NT2/D1 (cell line): ENCODE data around the gene FOXP1.

ENCODE experiments used
- DNase-seq: peaks from one replicate; pipeline ENCODE4 v3.0.0-alpha.2; 2011; ENCODE audit warnings: low read depth, low spot score
- H3K27me3 ChIP-seq: 2 replicates; pipeline ENCODE4 v1.6.0; 2011; ENCODE audit warnings: mild to moderate bottlenecking; ENCODE audit not compliant: insufficient read length, insufficient read depth
- H3K36me3 ChIP-seq: 2 replicates; pipeline ENCODE4 v1.6.1; 2011; ENCODE audit warnings: mild to moderate bottlenecking, low read length, mixed read lengths; ENCODE audit not compliant: insufficient read depth, insufficient read length
- H3K4me1 ChIP-seq: 2 replicates; pipeline ENCODE4 v1.5.1; 2011; ENCODE audit not compliant: insufficient read depth, insufficient read length
- H3K4me3 ChIP-seq: 2 replicates; pipeline ENCODE4 v1.5.1; 2011; ENCODE audit warnings: low read depth; ENCODE audit not compliant: insufficient read length
- H3K9ac ChIP-seq: 2 replicates; pipeline ENCODE4 v1.6.0; 2011; ENCODE audit warnings: low read depth; ENCODE audit not compliant: insufficient read length
- H3K9me3 ChIP-seq: 2 replicates; pipeline ENCODE4 v1.5.1; 2011; ENCODE audit warnings: mild to moderate bottlenecking, low read length; ENCODE audit not compliant: insufficient read depth
- SUZ12 ChIP-seq: IDR thresholded peaks from 2 replicates; pipeline ENCODE4 v1.6.1; 2011; ENCODE audit not compliant: insufficient read length, insufficient read depth; ENCODE audit errors: extremely low read depth
- YY1 ChIP-seq: IDR thresholded peaks from 2 replicates; pipeline ENCODE4 v1.6.1; 2011; ENCODE audit not compliant: insufficient read length, insufficient read depth
- ZNF274 ChIP-seq: IDR thresholded peaks from 2 replicates; pipeline ENCODE4 v1.6.1; 2011; ENCODE audit warnings: mild to moderate bottlenecking, low read depth, low read length

Gene FOXP1

DNA sequence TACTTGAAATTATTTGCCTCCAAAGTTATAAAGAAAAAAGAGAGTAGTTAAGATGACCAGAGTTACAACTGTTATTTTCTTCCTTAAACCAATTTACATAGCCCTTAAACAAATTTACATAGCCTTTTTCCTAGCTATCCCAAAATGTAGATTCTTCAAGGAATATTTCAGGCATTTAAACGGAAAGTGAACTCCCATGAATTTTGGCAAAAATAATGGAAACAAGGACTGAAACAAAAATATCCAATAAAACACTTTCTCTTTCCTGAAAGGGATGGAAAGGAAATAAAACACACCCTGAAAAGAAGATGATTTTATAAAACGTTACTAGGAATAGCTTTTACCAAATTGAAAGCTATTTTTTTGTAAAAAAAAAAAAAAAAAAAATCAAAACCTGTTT, 418.6 kb downstream of the FOXP1 start:
- Histone ChIP-seq H3K27me3 (no peaks in the 10 kb centered on the region), H3K9ac (no peak overlapping the region), H3K9me3 (peaks cover 23% of the 10 kb centered on the region; the same call in 1 of the 2 replicates), H3K4me1 (no peaks in the 10 kb centered on the region), H3K36me3 (peaks cover 7% of the 10 kb centered on the region), H3K4me3 (no peak overlapping the region)
- DNase-seq = no peak
- TF ChIP-seq YY1 (no peak), ZNF274 (no peak), SUZ12 (no peak)

DNA sequence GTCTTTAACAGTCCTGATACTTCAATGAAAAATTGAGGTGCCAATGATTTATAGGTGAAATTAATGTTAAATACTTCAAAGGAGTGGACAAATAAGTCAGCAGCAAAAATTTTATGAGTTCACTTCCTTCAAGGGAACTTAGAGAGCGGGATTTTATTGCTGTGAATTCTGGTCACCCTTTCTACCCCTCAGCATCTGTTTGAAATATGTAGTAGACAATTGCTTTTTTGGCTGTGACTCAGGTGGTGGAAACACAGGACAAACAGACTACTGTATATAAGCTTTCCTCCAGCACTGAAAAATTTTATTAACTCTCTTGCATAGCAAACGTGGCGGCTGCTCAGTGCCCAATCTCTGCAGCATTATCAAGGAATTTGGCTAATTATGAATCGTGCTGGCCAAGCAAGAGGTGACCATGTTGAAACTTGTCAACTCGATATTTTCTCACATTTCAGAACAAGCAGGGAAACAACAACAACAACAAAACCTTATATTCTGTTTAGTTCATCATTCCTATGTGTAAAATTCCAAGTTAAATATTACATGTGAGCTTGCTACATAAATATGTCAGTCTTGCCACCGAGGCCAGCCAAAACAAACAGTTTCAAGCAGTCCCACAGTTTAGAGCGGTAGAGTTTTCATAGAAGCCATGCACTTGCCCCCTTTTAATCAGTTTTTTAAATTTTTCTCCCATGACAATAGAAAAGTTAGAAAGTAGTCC, 420.2 kb downstream of the FOXP1 start:
- no peak overlapping the region for H3K4me3 ChIP-seq
- H3K4me1 ChIP-seq = no peaks in the 10 kb centered on the region
- no peaks in the 10 kb centered on the region for H3K27me3 ChIP-seq
- H3K9ac ChIP-seq = no peak overlapping the region
- H3K9me3 ChIP-seq = peaks cover 23% of the 10 kb centered on the region; the same call in 1 of the 2 replicates
- TF ChIP-seq ZNF274 (no peak), SUZ12 (no peak), YY1 (no peak)
- no peak for DNase-seq
- peaks cover 7% of the 10 kb centered on the region for H3K36me3 ChIP-seq

DNA sequence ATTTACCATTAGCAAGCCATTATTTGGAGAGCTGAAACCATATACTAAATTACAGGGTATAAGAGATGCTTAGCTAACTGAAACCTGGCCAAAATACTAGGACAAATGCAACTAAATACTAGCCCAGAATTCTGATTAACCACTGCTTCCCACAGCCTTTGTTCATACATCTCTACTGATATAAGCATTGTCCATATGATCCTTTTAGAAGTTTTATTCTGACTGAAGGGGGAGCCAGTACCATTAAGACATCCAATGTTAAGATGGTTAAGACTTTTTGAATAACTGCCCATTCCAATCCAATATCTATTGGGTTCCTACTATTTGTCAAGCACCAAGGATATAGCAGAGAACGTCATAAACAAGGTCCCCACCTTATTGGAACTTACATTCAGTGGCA, 421.3 kb downstream of the FOXP1 start:
- Histone ChIP-seq H3K4me3 (no peak overlapping the region), H3K27me3 (no peaks in the 10 kb centered on the region), H3K9ac (no peak overlapping the region), H3K36me3 (peaks cover 7% of the 10 kb centered on the region), H3K4me1 (no peaks in the 10 kb centered on the region), H3K9me3 (peaks cover 23% of the 10 kb centered on the region; the same call in 1 of the 2 replicates)
- TF ChIP-seq YY1 (no peak), ZNF274 (no peak), SUZ12 (no peak)
- DNase-seq = no peak

DNA sequence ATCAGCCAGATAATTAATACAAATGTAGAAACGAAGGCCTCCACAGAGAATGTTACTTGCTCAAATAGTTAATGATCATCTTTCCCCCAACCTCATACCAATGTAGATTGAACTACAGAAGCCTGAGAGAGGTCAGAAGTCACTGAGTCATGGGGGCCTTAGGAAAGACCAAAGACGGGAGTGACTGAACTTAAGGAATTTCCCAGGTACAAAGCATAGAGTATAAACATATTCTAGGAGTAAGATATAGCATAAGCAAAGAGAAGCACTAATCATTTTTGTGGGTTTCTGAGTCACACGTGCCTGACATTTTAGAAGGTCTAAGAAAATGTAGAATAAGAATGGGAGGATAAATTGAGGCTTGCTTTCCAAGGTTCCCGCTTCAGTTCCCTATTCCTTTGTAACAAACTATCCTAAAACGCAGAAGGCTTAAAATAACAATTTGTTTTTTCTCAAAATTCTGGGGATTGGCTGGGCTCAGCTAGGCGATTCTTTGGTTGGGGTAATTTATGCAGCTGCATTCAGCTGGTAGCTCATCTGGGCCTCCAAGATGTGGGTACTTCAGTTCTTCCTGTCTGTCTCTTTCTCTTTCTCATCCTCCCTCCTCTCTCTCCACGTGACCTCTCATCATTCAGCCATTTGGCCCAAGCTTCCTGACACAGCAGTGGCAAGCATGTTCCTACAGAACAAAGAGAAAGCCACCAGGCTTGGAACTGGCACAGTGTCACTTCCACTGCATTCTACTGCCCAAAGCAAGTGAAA, 422.6 kb downstream of the FOXP1 start:
- H3K4me1 ChIP-seq = peaks cover 4% of the 10 kb centered on the region
- TF ChIP-seq ZNF274 (no peak), SUZ12 (no peak), YY1 (no peak)
- DNase-seq = no peak

DNA sequence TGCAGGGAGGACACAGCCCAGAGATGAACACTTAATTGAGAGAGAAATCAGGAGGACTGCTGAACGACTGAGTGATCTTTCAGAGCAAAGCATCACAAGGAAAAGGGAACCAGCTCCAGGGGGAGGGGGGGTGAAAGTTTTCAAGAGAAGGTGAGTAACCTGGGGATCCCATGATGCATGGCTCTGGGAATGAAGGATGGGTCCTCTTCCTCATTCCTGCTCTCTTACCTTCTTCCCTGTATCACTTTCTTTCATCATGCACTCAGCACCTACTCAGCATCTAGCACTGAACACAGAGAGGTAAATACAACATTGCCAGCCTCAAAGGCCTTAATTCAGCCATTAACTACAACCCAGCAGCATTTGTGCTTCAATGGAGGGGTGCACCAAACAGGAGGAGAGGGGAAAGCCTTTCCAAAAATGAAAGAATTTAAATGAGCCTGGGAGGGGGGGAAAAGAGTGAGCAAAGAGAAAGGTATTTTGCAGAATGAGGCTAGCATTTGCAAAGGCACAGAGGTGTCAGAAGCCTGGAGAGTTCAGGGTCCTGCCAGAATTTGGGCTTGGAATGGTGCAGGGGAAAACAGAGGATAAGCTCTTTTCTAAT, 427.4 kb downstream of the FOXP1 start:
- no peak overlapping the region for H3K9ac ChIP-seq
- TF ChIP-seq YY1 (no peak), SUZ12 (no peak), ZNF274 (no peak)
- DNase-seq = no peak
- H3K4me1 ChIP-seq = peaks cover 4% of the 10 kb centered on the region
- no peaks in the 10 kb centered on the region for H3K36me3 ChIP-seq
- H3K4me3 ChIP-seq = no peak overlapping the region
- H3K27me3 ChIP-seq = no peaks in the 10 kb centered on the region
- H3K9me3 ChIP-seq = peaks cover 8% of the 10 kb centered on the region; the same call in 1 of the 2 replicates

More for the DNA sequence above, 422.6 kb downstream of the FOXP1 start:
- H3K4me3 ChIP-seq = no peak overlapping the region
- H3K9me3 ChIP-seq = peaks cover 19% of the 10 kb centered on the region; the same call in 1 of the 2 replicates
- H3K27me3 ChIP-seq = no peaks in the 10 kb centered on the region
- no peak overlapping the region for H3K9ac ChIP-seq
- no peaks in the 10 kb centered on the region for H3K36me3 ChIP-seq

DNA sequence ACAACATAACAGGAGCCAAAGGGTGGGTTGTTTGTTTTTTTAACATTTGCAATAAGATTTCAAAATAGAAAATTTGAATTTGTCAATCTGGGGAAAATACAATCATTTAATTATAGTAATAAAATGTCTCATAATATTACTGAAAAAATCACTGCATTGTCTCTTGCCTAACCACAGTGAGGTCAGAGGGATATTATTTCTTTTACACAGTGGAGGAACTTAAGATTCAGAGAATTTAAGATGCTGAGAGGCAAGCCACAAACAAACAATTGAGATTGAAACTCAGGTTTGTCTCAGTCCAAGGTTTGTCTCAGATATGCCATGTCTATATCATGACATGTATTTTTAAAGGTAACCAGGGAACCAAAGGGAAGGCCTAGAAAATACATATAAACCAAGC, 428.7 kb downstream of the FOXP1 start:
- no peaks in the 10 kb centered on the region for H3K36me3 ChIP-seq
- no peaks in the 10 kb centered on the region for H3K9me3 ChIP-seq
- no peak overlapping the region for H3K9ac ChIP-seq
- TF ChIP-seq YY1 (no peak), SUZ12 (no peak), ZNF274 (no peak)
- no peak overlapping the region for H3K4me3 ChIP-seq
- H3K4me1 ChIP-seq = peaks cover 4% of the 10 kb centered on the region
- H3K27me3 ChIP-seq = no peaks in the 10 kb centered on the region
- no peak for DNase-seq

DNA sequence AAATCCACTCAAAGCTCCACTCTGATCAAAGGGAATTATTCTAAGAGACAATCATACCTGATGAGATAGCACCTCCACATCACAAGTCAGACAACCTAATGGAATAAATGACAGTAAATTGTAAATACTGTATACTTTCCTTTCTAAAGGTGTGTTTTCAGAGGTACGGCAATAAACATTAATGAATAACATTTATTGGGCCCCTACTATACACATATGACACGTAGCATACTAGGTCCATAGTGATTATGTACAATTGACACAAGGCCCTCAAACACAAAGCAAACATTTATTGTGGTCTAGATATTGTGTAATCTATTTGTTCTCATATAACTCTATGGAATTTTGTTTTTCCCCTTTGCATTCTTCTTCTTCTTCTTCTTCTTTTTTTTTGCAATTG, 429.8 kb downstream of the FOXP1 start:
- H3K4me1 ChIP-seq = peaks cover 4% of the 10 kb centered on the region
- no peak overlapping the region for H3K9ac ChIP-seq
- TF ChIP-seq ZNF274 (no peak), SUZ12 (no peak), YY1 (no peak)
- DNase-seq = no peak
- no peaks in the 10 kb centered on the region for H3K36me3 ChIP-seq
- H3K9me3 ChIP-seq = no peaks in the 10 kb centered on the region
- no peak overlapping the region for H3K4me3 ChIP-seq
- no peaks in the 10 kb centered on the region for H3K27me3 ChIP-seq
